H9 (cell line): ENCODE data around the gene RILPL1. TPM values are rescaled to one million over a fixed set of nuclear protein-coding genes. Genes with fewer than 3 reads are reported as not detected.

Source experiments
- DNase-seq: peaks from one replicate; pipeline ENCODE4 v3.0.0-alpha.2; 2017
- H2AFZ ChIP-seq: one replicate; pipeline ENCODE4 v1.6.1; 2013; ENCODE audit warnings: mild to moderate bottlenecking, low read length, control low read depth, moderate library complexity
- H2AK5ac ChIP-seq: 2 replicates; pipeline ENCODE4 v1.6.1; 2013; ENCODE audit warnings: low read length, control low read depth, mixed read lengths; ENCODE audit not compliant: insufficient read length
- H2BK120ac ChIP-seq: one replicate; pipeline ENCODE4 v1.6.1; 2013; ENCODE audit warnings: low read depth, mild to moderate bottlenecking, low read length, control low read depth, inconsistent platforms; ENCODE audit not compliant: poor library complexity, severe bottlenecking
- H2BK12ac ChIP-seq: 2 replicates; pipeline ENCODE4 v1.6.1; 2013; ENCODE audit warnings: low read length, control low read depth, mixed read lengths, low read depth; ENCODE audit not compliant: insufficient read length
- H2BK15ac ChIP-seq: 2 replicates; pipeline ENCODE4 v1.6.1; 2013; ENCODE audit warnings: low read depth, low read length, control low read depth
- H2BK20ac ChIP-seq: one replicate; pipeline ENCODE4 v1.6.1; 2013; ENCODE audit warnings: low read depth, mild to moderate bottlenecking, low read length, control low read depth, inconsistent platforms; ENCODE audit not compliant: poor library complexity, severe bottlenecking
- H2BK5ac ChIP-seq: 2 replicates; pipeline ENCODE4 v1.6.1; 2013; ENCODE audit warnings: low read length, control low read depth, mixed read lengths; ENCODE audit not compliant: insufficient read length
- H3K14ac ChIP-seq: 2 replicates; pipeline ENCODE4 v1.6.1; 2013; ENCODE audit warnings: low read length, control low read depth; ENCODE audit not compliant: insufficient read depth
- H3K18ac ChIP-seq: 2 replicates; pipeline ENCODE4 v1.6.1; 2013; ENCODE audit warnings: low read depth, mild to moderate bottlenecking, mixed read lengths, low read length, control low read depth; ENCODE audit not compliant: insufficient read length
- H3K23ac ChIP-seq: 2 replicates; pipeline ENCODE4 v1.6.1; 2013; ENCODE audit warnings: low read length, control low read depth, mixed read lengths, low read depth; ENCODE audit not compliant: insufficient read length
- H3K23me2 ChIP-seq: 2 replicates; pipeline ENCODE4 v1.6.1; 2013; ENCODE audit warnings: low read depth, mild to moderate bottlenecking, mixed read lengths, low read length, control low read depth; ENCODE audit not compliant: insufficient read length, poor library complexity, severe bottlenecking
- H3K27ac ChIP-seq: 2 replicates; pipeline ENCODE4 v1.5.1; 2013; ENCODE audit warnings: low read length, control low read depth, mixed read lengths, low read depth; ENCODE audit not compliant: insufficient read length
- H3K27me3 ChIP-seq: 2 replicates; pipeline ENCODE4 v1.6.1; 2013; ENCODE audit warnings: low read length, control low read depth, inconsistent platforms; ENCODE audit not compliant: insufficient read depth
- H3K4ac ChIP-seq: 2 replicates; pipeline ENCODE4 v1.6.1; 2013; ENCODE audit warnings: low read depth, mild to moderate bottlenecking, control low read depth, inconsistent platforms, low read length, moderate library complexity
- H3K4me1 ChIP-seq: 2 replicates; pipeline ENCODE4 v1.6.1; 2013; ENCODE audit warnings: low read length, control low read depth, inconsistent platforms; ENCODE audit not compliant: insufficient read depth
- H3K4me2 ChIP-seq: 2 replicates; pipeline ENCODE4 v1.6.1; 2013; ENCODE audit warnings: low read length, control low read depth, mixed read lengths; ENCODE audit not compliant: insufficient read length, insufficient read depth
- H3K56ac ChIP-seq: 2 replicates; pipeline ENCODE4 v1.6.1; 2013; ENCODE audit warnings: low read depth, mild to moderate bottlenecking, mixed read lengths, low read length, control low read depth; ENCODE audit not compliant: insufficient read length
- H3K79me1 ChIP-seq: 2 replicates; pipeline ENCODE4 v1.6.1; 2013; ENCODE audit warnings: low read depth, mild to moderate bottlenecking, moderate library complexity, low read length, control low read depth, inconsistent platforms; ENCODE audit not compliant: insufficient read depth, poor library complexity, severe bottlenecking
- H3K79me2 ChIP-seq: 2 replicates; pipeline ENCODE4 v1.6.1; 2013; ENCODE audit warnings: low read length, control low read depth, inconsistent platforms; ENCODE audit not compliant: insufficient read depth
- H3K9ac ChIP-seq: 2 replicates; pipeline ENCODE4 v1.6.1; 2013; ENCODE audit warnings: low read length, control low read depth, mixed read lengths; ENCODE audit not compliant: insufficient read length; ENCODE audit errors: extremely low read depth
- H3K9me3 ChIP-seq: one replicate; pipeline ENCODE4 v1.6.1; 2013; ENCODE audit warnings: low read depth, low read length, inconsistent platforms; ENCODE audit not compliant: control insufficient read depth
- H3T11ph ChIP-seq: one replicate; pipeline ENCODE4 v1.6.1; 2013; ENCODE audit warnings: mild to moderate bottlenecking, low read length, control low read depth, inconsistent platforms
- H4K20me1 ChIP-seq: one replicate; pipeline ENCODE4 v1.6.1; 2013; ENCODE audit not compliant: control insufficient read depth, insufficient read length, insufficient read depth
- H4K5ac ChIP-seq: 2 replicates; pipeline ENCODE4 v1.6.1; 2013; ENCODE audit warnings: low read depth, mild to moderate bottlenecking, mixed read lengths, low read length, control low read depth; ENCODE audit not compliant: insufficient read length
- H4K8ac ChIP-seq: replicated peaks from 2 replicates; pipeline ENCODE4 v1.6.1; 2013; ENCODE audit warnings: low read length, control low read depth, mixed read lengths, low read depth; ENCODE audit not compliant: insufficient read length
- H4K91ac ChIP-seq: 2 replicates; pipeline ENCODE4 v1.6.1; 2013; ENCODE audit warnings: low read depth, mild to moderate bottlenecking, moderate library complexity, mixed read lengths, low read length, control low read depth; ENCODE audit not compliant: insufficient read length
- H3K27ac Mint-ChIP-seq, 3 experiments: 2 replicates in 2 of 3; 3 replicates in 1 of 3; pipeline ENCODE4 v1.8.0; 2020 to 2021; ENCODE audit warnings: mixed read lengths in 3 of 3, mild to moderate bottlenecking in 1 of 3, moderate library complexity in 1 of 3
- H3K27me3 Mint-ChIP-seq: 2 replicates; pipeline ENCODE4 v1.8.0; 2021; ENCODE audit warnings: low read depth, mild to moderate bottlenecking, moderate library complexity, mixed read lengths
- H3K36me3 Mint-ChIP-seq, 3 experiments: 2 replicates in 2 of 3; 3 replicates in 1 of 3; pipeline ENCODE4 v1.8.0; 2020 to 2021; ENCODE audit warnings: low read depth in 3 of 3, mixed read lengths in 3 of 3; ENCODE audit not compliant: insufficient read depth in 1 of 3
- H3K4me1 Mint-ChIP-seq, 2 experiments: 2 replicates each; pipeline ENCODE4 v1.8.0; 2020; ENCODE audit warnings: mixed read lengths in 2 of 2
- H3K4me3 Mint-ChIP-seq, 2 experiments: 2 replicates in 1 of 2; 3 replicates in 1 of 2; pipeline ENCODE4 v1.8.0; 2020 to 2021; ENCODE audit warnings: mild to moderate bottlenecking in 2 of 2, mixed read lengths in 2 of 2, moderate library complexity in 1 of 2
- H3K9me3 Mint-ChIP-seq, 2 experiments: 2 replicates in 1 of 2; 3 replicates in 1 of 2; pipeline ENCODE4 v1.8.0; 2020; ENCODE audit warnings: mild to moderate bottlenecking in 2 of 2, mixed read lengths in 2 of 2, moderate library complexity in 1 of 2
- WGBS: extraction: QIAGEN DNeasy Blood & Tissue Kit; methylation state at CpG from one replicate; pipeline ENCODE4 v1.1.7; 2013; ENCODE audit warnings: missing lambda C conversion rate, low lambda C conversion rate, mixed read lengths; ENCODE audit not compliant: insufficient read length; ENCODE audit errors: extremely low coverage; 5-methylcytosine and 5-hydroxymethylcytosine counted together
- total RNA-seq: library from RNA; stranded (reverse); gene quantifications from 2 replicates; pipeline ENCODE4 v1.2.1, GENCODE V29; 2021
- TF ChIP-seq, protein P1 (sequence below): fragments of 200-600 bp; sonication (generic); conservative IDR thresholded peaks from 3 replicates; pipeline ENCODE4 v1.8.0; 2021; ENCODE audit warnings: antibody characterized with exemption, mild to moderate bottlenecking

RILPL1 gene
- total RNA-seq, 1 experiment from 2014 or later = 8.1 TPM

DNA sequence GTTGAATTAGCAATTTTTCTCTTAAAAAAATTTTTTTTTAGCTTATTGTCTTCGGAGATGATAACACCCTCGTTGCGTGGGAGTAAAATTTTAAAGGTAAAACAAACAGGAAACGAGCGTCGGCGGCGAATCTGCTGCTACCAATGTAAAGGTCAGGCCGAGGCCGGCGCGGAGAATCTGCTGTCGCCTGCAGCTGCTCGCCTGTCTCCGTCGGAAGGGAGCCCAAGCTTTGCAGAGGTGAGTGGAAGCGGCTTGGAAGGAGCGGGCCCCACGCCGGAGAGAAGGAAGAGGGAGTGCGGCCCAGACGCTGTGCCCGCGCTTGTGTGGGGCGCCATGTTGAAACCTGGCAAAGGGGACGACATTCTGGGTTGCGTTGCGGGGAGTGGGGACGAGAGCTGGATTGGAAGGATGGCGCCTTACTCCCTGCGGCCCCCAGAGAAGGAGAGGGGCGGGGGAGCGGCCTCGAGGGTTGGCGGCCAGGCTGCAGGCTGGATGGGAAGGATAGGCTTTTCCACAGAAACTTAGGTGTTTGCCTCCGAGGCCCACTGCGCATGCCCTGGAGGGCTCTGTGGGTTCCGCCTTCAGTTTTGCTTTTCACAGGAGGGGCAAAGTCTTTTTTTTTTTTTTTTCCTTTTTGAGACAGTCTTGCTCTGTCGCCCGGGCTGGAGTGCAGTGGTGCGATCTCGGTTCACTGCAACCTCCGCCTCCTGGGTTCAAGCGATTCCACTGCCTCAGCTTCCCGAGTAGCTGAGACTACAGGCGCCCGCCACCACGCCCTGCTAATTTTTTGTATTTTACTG is 75.3 kb downstream of the RILPL1 start, which contains the start of gene SNRNP35:
Gene SNRNP35 (plus strand): TSS at position 160 of the 800 bp plus-strand sequence. CDS start 7,402 bp downstream, outside the sequence.
- TF ChIP-seq, protein P1, sequence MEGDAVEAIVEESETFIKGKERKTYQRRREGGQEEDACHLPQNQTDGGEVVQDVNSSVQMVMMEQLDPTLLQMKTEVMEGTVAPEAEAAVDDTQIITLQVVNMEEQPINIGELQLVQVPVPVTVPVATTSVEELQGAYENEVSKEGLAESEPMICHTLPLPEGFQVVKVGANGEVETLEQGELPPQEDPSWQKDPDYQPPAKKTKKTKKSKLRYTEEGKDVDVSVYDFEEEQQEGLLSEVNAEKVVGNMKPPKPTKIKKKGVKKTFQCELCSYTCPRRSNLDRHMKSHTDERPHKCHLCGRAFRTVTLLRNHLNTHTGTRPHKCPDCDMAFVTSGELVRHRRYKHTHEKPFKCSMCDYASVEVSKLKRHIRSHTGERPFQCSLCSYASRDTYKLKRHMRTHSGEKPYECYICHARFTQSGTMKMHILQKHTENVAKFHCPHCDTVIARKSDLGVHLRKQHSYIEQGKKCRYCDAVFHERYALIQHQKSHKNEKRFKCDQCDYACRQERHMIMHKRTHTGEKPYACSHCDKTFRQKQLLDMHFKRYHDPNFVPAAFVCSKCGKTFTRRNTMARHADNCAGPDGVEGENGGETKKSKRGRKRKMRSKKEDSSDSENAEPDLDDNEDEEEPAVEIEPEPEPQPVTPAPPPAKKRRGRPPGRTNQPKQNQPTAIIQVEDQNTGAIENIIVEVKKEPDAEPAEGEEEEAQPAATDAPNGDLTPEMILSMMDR = no peak
- no peak within 1 kb of the TSS for H2AK5ac ChIP-seq
- no peak within 1 kb of the TSS for H4K91ac ChIP-seq
- no peaks in the 10 kb centered on the region for H3K27me3 ChIP-seq
- H3K79me1 ChIP-seq = no peaks in the 10 kb centered on the region
- H3K27me3 Mint-ChIP-seq = peaks cover 2% of the 10 kb centered on the region; the same call in 1 of the 2 replicates
- peak within 1 kb of the TSS; percentile 95 for H3K9ac ChIP-seq
- H3K9me3 Mint-ChIP-seq = no peaks in the 10 kb centered on the region
- peak within 1 kb of the TSS; percentile 99 for H3K14ac ChIP-seq
- no peaks in the 10 kb centered on the region for H4K20me1 ChIP-seq
- no peak within 1 kb of the TSS for H3K56ac ChIP-seq
- H3T11ph ChIP-seq = no peak within 1 kb of the TSS
- H2BK5ac ChIP-seq = no peak within 1 kb of the TSS
- peaks cover 5 to 9% of the 10 kb centered on the region in 2 experiments for H3K4me1 Mint-ChIP-seq
- peak within 1 kb of the TSS; percentile 92 to 97 for H3K4me3 Mint-ChIP-seq
- H3K23me2 ChIP-seq = peaks cover 3% of the 10 kb centered on the region
- no peak within 1 kb of the TSS; the same call in 1 of the 2 replicates for H3K4ac ChIP-seq
- no peak within 1 kb of the TSS for H2BK12ac ChIP-seq
- H2BK120ac ChIP-seq = no peak within 1 kb of the TSS
- H2BK20ac ChIP-seq = no peak within 1 kb of the TSS
- H3K9me3 ChIP-seq = no peaks in the 10 kb centered on the region
- H2AFZ ChIP-seq = no peak within 1 kb of the TSS
- H4K5ac ChIP-seq = peak within 1 kb of the TSS; percentile 66
- H3K36me3 Mint-ChIP-seq = peaks cover 0 to 12% (median 5%) of the 10 kb centered on the region in 3 experiments; a peak in 4 of 7 replicates
- no CpG with 5 or more reads among the region's 48 CpGs for WGBS
- H3K4me1 ChIP-seq = no peaks in the 10 kb centered on the region
- H3K4me2 ChIP-seq = peak within 1 kb of the TSS; percentile 33
- peak; percentile 86 for DNase-seq
- H4K8ac ChIP-seq = no peak within 1 kb of the TSS
- peak within 1 kb of the TSS; percentile 73 for H3K18ac ChIP-seq
- H3K23ac ChIP-seq = no peak within 1 kb of the TSS
- H3K79me2 ChIP-seq = no peaks in the 10 kb centered on the region
- H3K27ac Mint-ChIP-seq = peak within 1 kb of the TSS; percentile 99 to 100 (median 100)
- no peak within 1 kb of the TSS for H2BK15ac ChIP-seq
- H3K27ac ChIP-seq = peak within 1 kb of the TSS; percentile 77
